Peyer's patch (tissue), 4 donors: Measurements from ENCODE around the gene TJP2.

Source experiments
- CTCF ChIP-seq, 6 experiments: fragments of 450-650 bp in 4 of 6; fragments of 200-600 bp in 2 of 6; sonication (generic) in 1 of 6; IDR thresholded peaks; one replicate each; pipeline ENCODE4 v1.5.1; 2017 to 2019; ENCODE audit warnings: antibody characterized with exemption in 6 of 6, mild to moderate bottlenecking in 3 of 6, moderate library complexity in 1 of 6
- POLR2A ChIP-seq, 2 donors: fragments of 450-650 bp; IDR thresholded peaks; one replicate each; pipeline ENCODE4 v1.5.1; 2017; ENCODE audit warnings: antibody characterized with exemption in 2 of 2, mild to moderate bottlenecking in 2 of 2, moderate library complexity in 2 of 2

- TF ChIP-seq CTCF (IDR thresholded peaks at IDR 0.05) (no peak), POLR2A (IDR thresholded peaks at IDR 0.05) (no peak)
These were observed 16.2 kb downstream of the TJP2 start for GRCh38 chr9:69190086-69190862.
